WTC11 (cell line): ENCODE results near the gene FZD7.

Experiments
- CREB1 ChIP-seq: sonication (generic); formaldehyde crosslinking; IDR thresholded peaks from 2 replicates; pipeline ENCODE4 v1.8.0; 2023; ENCODE audit warnings: mild to moderate bottlenecking, missing genetic modification reagents
- ZBTB21 ChIP-seq: sonication (generic); formaldehyde crosslinking; IDR thresholded peaks from 2 replicates; pipeline ENCODE4 v1.8.1; 2023; ENCODE audit warnings: mild to moderate bottlenecking, missing genetic modification reagents, borderline replicate concordance
- TF ChIP-seq, protein P1 (sequence below): sonication (generic); formaldehyde crosslinking; conservative IDR thresholded peaks from 2 replicates; pipeline ENCODE4 v1.8.1; 2022; ENCODE audit warnings: mild to moderate bottlenecking, missing genetic modification reagents
- TF ChIP-seq, protein P2 (sequence below): fragments of 200-600 bp; IDR thresholded peaks from 2 replicates; pipeline ENCODE4 v1.8.0; 2022; ENCODE audit warnings: antibody characterized with exemption

DNA sequence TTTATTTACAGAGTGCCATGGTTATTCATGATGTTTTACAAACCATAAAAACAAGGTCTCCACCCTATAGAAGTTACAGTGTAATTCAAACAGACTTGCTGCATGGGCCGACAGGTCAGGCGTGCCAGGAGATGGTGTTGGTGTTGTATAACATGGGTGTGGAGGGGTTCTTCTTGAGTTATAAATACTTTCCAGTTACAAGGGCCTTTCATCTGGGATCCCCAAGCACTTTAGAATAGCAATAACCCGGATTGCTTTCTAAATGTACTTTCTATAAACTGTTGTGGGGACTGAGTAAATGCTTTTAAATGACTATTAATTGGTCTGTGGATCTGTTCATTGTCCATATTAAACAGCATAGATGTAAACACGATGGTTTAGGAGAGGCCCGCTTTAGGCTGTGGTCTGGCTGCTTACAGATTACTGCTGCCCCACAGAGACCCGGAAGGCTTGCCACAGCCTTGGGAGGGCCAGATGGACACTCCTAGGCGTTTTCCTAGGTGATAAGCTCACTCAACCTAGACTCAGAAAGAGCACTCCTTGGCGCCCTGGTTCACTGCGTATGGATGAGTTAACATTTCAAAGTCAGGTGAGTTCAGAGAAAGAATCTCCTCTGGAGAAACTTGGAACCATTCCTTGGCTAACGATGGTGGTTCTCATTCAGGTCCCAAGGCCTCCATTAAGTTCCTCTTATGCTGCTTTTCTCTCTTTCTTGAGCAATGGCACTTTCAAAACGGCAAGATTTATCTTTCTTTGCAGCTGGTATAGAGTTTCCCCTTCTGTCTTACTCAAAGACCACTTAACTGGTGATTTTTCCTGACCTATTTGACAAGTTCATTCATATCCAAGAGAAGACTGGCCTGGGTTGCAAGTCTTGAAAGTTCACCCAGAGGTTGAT lies 35.8 kb downstream of the FZD7 start:
- no peak for TF ChIP-seq CREB1 (CRISPR knock-in tag)
- TF ChIP-seq, protein P1, sequence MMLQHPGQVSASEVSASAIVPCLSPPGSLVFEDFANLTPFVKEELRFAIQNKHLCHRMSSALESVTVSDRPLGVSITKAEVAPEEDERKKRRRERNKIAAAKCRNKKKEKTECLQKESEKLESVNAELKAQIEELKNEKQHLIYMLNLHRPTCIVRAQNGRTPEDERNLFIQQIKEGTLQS (CRISPR knock-in tag): no peak
- TF ChIP-seq, protein P2, sequence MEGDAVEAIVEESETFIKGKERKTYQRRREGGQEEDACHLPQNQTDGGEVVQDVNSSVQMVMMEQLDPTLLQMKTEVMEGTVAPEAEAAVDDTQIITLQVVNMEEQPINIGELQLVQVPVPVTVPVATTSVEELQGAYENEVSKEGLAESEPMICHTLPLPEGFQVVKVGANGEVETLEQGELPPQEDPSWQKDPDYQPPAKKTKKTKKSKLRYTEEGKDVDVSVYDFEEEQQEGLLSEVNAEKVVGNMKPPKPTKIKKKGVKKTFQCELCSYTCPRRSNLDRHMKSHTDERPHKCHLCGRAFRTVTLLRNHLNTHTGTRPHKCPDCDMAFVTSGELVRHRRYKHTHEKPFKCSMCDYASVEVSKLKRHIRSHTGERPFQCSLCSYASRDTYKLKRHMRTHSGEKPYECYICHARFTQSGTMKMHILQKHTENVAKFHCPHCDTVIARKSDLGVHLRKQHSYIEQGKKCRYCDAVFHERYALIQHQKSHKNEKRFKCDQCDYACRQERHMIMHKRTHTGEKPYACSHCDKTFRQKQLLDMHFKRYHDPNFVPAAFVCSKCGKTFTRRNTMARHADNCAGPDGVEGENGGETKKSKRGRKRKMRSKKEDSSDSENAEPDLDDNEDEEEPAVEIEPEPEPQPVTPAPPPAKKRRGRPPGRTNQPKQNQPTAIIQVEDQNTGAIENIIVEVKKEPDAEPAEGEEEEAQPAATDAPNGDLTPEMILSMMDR: no peak
- no peak for TF ChIP-seq ZBTB21 (CRISPR knock-in tag)
